Upper lobe of left lung (tissue), 6 donors: ENCODE data around the gene GJB6. TPM values are rescaled to one million over a fixed set of nuclear protein-coding genes. Genes with fewer than 3 reads are reported as not detected.
A peak's percentile ranks its signal among the peaks of the same experiment; 100 is the strongest.

Experiments
- ATAC-seq, 2 donors: fragments of 200-7000 bp; cut with Tn5 transposase; one replicate each; pipeline ENCODE4 v1.9.1; 2022; ENCODE audit warnings: mild to moderate bottlenecking in 2 of 2, moderate library complexity in 2 of 2; ENCODE audit not compliant: low FRiP score in 2 of 2
- DNase-seq, 2 donors: peaks; one replicate each; pipeline ENCODE4 v3.0.0-alpha.2; 2019 to 2020
- H3K27ac ChIP-seq, 4 donors: fragments of 200-600 bp; sonication (generic); one replicate each; pipeline ENCODE4 v1.5.1; 2016 to 2019
- H3K27me3 ChIP-seq, 4 donors: fragments of 200-600 bp; sonication (generic); one replicate each; pipeline ENCODE4 v1.5.1; 2017 to 2019
- H3K36me3 ChIP-seq, 4 donors: fragments of 200-600 bp; sonication (generic); one replicate each; pipeline ENCODE4 v1.5.1; 2016 to 2019
- H3K4me1 ChIP-seq, 4 donors: fragments of 200-600 bp; sonication (generic); one replicate each; pipeline ENCODE4 v1.5.1; 2018 to 2019
- H3K4me3 ChIP-seq, 4 donors: fragments of 200-600 bp; sonication (generic); one replicate each; pipeline ENCODE4 v1.5.1; 2017 to 2019; ENCODE audit warnings: mild to moderate bottlenecking in 2 of 4, moderate library complexity in 1 of 4
- H3K9me3 ChIP-seq, 4 donors: fragments of 200-600 bp; sonication (generic); one replicate each; pipeline ENCODE4 v1.5.1; 2018 to 2019
- CTCF ChIP-seq, 6 experiments: fragments of 450-650 bp in 4 of 6; fragments of 200-600 bp in 2 of 6; sonication (generic) in 2 of 6; IDR thresholded peaks; one replicate each; pipeline ENCODE4 v1.5.1; 2016 to 2019; ENCODE audit warnings: antibody characterized with exemption in 6 of 6
- EP300 ChIP-seq, 4 donors: sonication (generic); formaldehyde crosslinking; IDR thresholded peaks; one replicate each; pipeline ENCODE4 v1.5.1; 2017; ENCODE audit warnings: antibody characterized with exemption in 4 of 4, control low read depth in 2 of 4
- POLR2A ChIP-seq, 4 donors: fragments of 450-650 bp; IDR thresholded peaks; one replicate each; pipeline ENCODE4 v1.5.1; 2016 to 2017; ENCODE audit warnings: antibody characterized with exemption in 4 of 4, mild to moderate bottlenecking in 2 of 4
- POLR2AphosphoS5 ChIP-seq, 2 donors: sonication (generic); formaldehyde crosslinking; IDR thresholded peaks; one replicate each; pipeline ENCODE4 v1.5.1; 2017; ENCODE audit warnings: antibody characterized with exemption in 2 of 2
- WGBS, 2 donors: methylation state at CpG; one replicate each; pipeline ENCODE4 v1.1.5; 2017 to 2018; 5-methylcytosine and 5-hydroxymethylcytosine counted together
- total RNA-seq, 6 donors: library from RNA; depleted of rRNA in 4 of 6; stranded (reverse); fragments of >200 nt in 4 of 6; gene quantifications; one replicate each; pipeline versions ENCODE4 v1.1.0 to v1.2.1, GENCODE V29; 2016 to 2021
- donor health status: DM: no; HTN: no; CAD: no; lungs with moderate emphysema.
- donor health status: DM: no; HTN: yes; CAD: no; lungs with severe emphysema.

Gene GJB6
- total RNA-seq, 6 donors from 2014 or later: not detected

GRCh38 chr13:20193162-20193906, 38.8 kb downstream of the GJB6 start:
- TF ChIP-seq CTCF (IDR thresholded peaks at IDR 0.05): no peak
- no peak for TF ChIP-seq EP300 (IDR thresholded peaks at IDR 0.05)
- TF ChIP-seq POLR2AphosphoS5 (IDR thresholded peaks at IDR 0.05): no peak
- TF ChIP-seq POLR2A (IDR thresholded peaks at IDR 0.05): no peak
- peak in 1 of 2 donors; percentile 12 for ATAC-seq
- Histone ChIP-seq H3K27ac (no peak overlapping the region), H3K36me3 (no peaks in the 10 kb centered on the region), H3K27me3 (peaks cover 0 to 37% (median 19%) of the 10 kb centered on the region in 4 donors), H3K9me3 (no peaks in the 10 kb centered on the region), H3K4me3 (peak overlapping the region; percentile 21 to 62 (median 56)), H3K4me1 (peaks cover 25 to 34% (median 28%) of the 10 kb centered on the region in 4 donors)
- WGBS, 2 donors: 1 to 3% methylated on average over 14 to 43 of the region's 53 CpGs
- DNase-seq: peak in 1 of 2 donors; percentile 84

- no peak for DNase-seq
- Histone ChIP-seq H3K36me3 (no peaks in the 10 kb centered on the region), H3K9me3 (no peaks in the 10 kb centered on the region), H3K27me3 (peaks cover 0 to 37% (median 19%) of the 10 kb centered on the region in 4 donors), H3K27ac (peak within 1 kb of the TSS in 1 of 4 donors; percentile 8), H3K4me3 (peak within 1 kb of the TSS; percentile 21 to 62 (median 56)), H3K4me1 (peaks cover 25 to 34% (median 28%) of the 10 kb centered on the region in 4 donors)
- no CpG with 5 or more reads among the region's 39 CpGs for WGBS, 2 donors
- peak in 1 of 2 donors; percentile 34 for ATAC-seq
- TF ChIP-seq POLR2A (IDR thresholded peaks at IDR 0.05) (no peak), CTCF (IDR thresholded peaks at IDR 0.05) (no peak), EP300 (IDR thresholded peaks at IDR 0.05) (no peak)
Measured at GRCh38 chr13:20192836-20193161, 39.3 kb downstream of the GJB6 start, which contains the start of gene GJB2. Gene GJB2, minus strand, starts transcription at chr13:20192938. Its CDS starts 3,357 bp downstream, at chr13:20189581.

GRCh38 chr13:20192158-20192835, 39.8 kb downstream of the GJB6 start:
- DNase-seq (peak; percentile 35 to 87), ATAC-seq (peak in 1 of 2 donors; percentile 27)
- Histone ChIP-seq H3K9me3 (no peaks in the 10 kb centered on the region), H3K4me1 (peaks cover 25 to 34% (median 28%) of the 10 kb centered on the region in 4 donors), H3K36me3 (no peaks in the 10 kb centered on the region), H3K27me3 (peaks cover 0 to 37% (median 19%) of the 10 kb centered on the region in 4 donors), H3K27ac (peak overlapping the region in 1 of 4 donors; percentile 8), H3K4me3 (peak overlapping the region; percentile 21 to 62 (median 56))
- 1% methylated on average over 42 of the region's 73 CpGs; no CpG with 5 or more reads in 1 of the 2 donors for WGBS, 2 donors
- TF ChIP-seq EP300 (IDR thresholded peaks at IDR 0.05) (no peak), POLR2A (IDR thresholded peaks at IDR 0.05) (no peak), POLR2AphosphoS5 (IDR thresholded peaks at IDR 0.05) (no peak), CTCF (IDR thresholded peaks at IDR 0.05) (no peak)

GRCh38 chr13:20191311-20192157, 40.6 kb downstream of the GJB6 start:
- Histone ChIP-seq H3K9me3 (no peaks in the 10 kb centered on the region), H3K27me3 (peaks cover 0 to 37% (median 19%) of the 10 kb centered on the region in 4 donors), H3K4me1 (peaks cover 25 to 34% (median 28%) of the 10 kb centered on the region in 4 donors), H3K27ac (no peak overlapping the region), H3K4me3 (peak overlapping the region in 3 of 4 donors; percentile 50 to 62 (median 61)), H3K36me3 (no peaks in the 10 kb centered on the region)
- TF ChIP-seq POLR2A (IDR thresholded peaks at IDR 0.05): no peak
- TF ChIP-seq CTCF (IDR thresholded peaks at IDR 0.05): no peak
- no peak for TF ChIP-seq POLR2AphosphoS5 (IDR thresholded peaks at IDR 0.05)
- TF ChIP-seq EP300 (IDR thresholded peaks at IDR 0.05): no peak
- DNase-seq: peak; percentile 36 to 77
- 24 to 74% methylated on average over 8 to 24 of the region's 24 CpGs for WGBS, 2 donors
- ATAC-seq: peak; percentile 21 to 44
